ENCODE measurements around the gene MCM9.

The MCM9 gene

GRCh38 chr6:118896339-118897136 lies 38.4 kb downstream of the MCM9 start:
- no peaks in the 10 kb centered on the region for H3K9me3 ChIP-seq (ENCODE audit: low read length)
- no peak overlapping the region for H2AFZ ChIP-seq (ENCODE audit: low read length)
- H3K36me3 ChIP-seq (ENCODE audit: insufficient read depth, low read length), result peaks cover 30% of the 10 kb centered on the region
- TF ChIP-seq, protein P1, sequence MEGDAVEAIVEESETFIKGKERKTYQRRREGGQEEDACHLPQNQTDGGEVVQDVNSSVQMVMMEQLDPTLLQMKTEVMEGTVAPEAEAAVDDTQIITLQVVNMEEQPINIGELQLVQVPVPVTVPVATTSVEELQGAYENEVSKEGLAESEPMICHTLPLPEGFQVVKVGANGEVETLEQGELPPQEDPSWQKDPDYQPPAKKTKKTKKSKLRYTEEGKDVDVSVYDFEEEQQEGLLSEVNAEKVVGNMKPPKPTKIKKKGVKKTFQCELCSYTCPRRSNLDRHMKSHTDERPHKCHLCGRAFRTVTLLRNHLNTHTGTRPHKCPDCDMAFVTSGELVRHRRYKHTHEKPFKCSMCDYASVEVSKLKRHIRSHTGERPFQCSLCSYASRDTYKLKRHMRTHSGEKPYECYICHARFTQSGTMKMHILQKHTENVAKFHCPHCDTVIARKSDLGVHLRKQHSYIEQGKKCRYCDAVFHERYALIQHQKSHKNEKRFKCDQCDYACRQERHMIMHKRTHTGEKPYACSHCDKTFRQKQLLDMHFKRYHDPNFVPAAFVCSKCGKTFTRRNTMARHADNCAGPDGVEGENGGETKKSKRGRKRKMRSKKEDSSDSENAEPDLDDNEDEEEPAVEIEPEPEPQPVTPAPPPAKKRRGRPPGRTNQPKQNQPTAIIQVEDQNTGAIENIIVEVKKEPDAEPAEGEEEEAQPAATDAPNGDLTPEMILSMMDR (IDR thresholded peaks at IDR 0.05; ENCODE audit: low read length), result peak; percentile 51
- no peak for TF ChIP-seq EZH2 (IDR thresholded peaks at IDR 0.05; ENCODE audit: borderline replicate concordance, low read length)
- peak overlapping the region; percentile 97 for H3K27ac ChIP-seq (ENCODE audit: low read depth, low read length, poor library complexity, severe bottlenecking)
- no peaks in the 10 kb centered on the region for H3K9me2 ChIP-seq (ENCODE audit: low read depth, low read length)
- peak overlapping the region; percentile 85 for H3K4me3 ChIP-seq (ENCODE audit: low read depth, low read length, poor library complexity, severe bottlenecking)
- H3F3A ChIP-seq (ENCODE audit: insufficient read depth, low read length), result no peaks in the 10 kb centered on the region
- H4K20me1 ChIP-seq (ENCODE audit: insufficient read depth, low read length), result no peaks in the 10 kb centered on the region
- H3K27me3 ChIP-seq (ENCODE audit: insufficient read depth, low read length), result no peaks in the 10 kb centered on the region
- peak overlapping the region; percentile 95 for H3K9ac ChIP-seq (ENCODE audit: low read length)
- peaks cover 68% of the 10 kb centered on the region for H3K4me1 ChIP-seq (ENCODE audit: insufficient read depth, low read length, severe bottlenecking)
- H3K4me2 ChIP-seq (ENCODE audit: low read length), result peak overlapping the region; percentile 73
- peaks cover 75% of the 10 kb centered on the region for H3K79me2 ChIP-seq (ENCODE audit: insufficient read depth, low read length)

DNA sequence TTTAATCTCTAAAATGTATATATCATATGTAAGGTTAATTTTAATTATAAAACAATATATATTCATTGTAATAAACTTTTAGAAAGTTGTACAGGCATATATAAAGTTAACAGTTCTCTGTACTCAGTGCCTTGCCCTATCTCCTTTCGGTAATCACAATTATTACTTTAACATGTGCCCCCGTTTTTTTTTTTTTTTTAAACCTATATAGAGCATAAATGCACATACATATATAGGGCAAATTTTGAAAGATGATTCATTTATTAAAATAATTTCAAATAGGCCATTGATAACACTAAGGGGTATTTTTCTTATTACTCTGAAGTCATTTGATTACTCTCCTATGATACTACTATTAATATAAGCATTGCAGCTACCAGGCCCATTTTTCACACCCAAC lies 39.1 kb downstream of the MCM9 start:
- Histone ChIP-seq H3K79me2 (ENCODE audit: insufficient read depth, low read length) (peaks cover 73% of the 10 kb centered on the region), H4K20me1 (ENCODE audit: insufficient read depth, low read length) (no peaks in the 10 kb centered on the region), H3K27ac (ENCODE audit: low read depth, low read length, poor library complexity, severe bottlenecking) (peak overlapping the region; percentile 97), H2AFZ (ENCODE audit: low read length) (no peak overlapping the region), H3K36me3 (ENCODE audit: insufficient read depth, low read length) (peaks cover 23% of the 10 kb centered on the region; the same call in 1 of the 2 replicates), H3K9me2 (ENCODE audit: low read depth, low read length) (no peaks in the 10 kb centered on the region), H3K4me3 (ENCODE audit: low read depth, low read length, poor library complexity, severe bottlenecking) (peak overlapping the region; percentile 85), H3K9me3 (ENCODE audit: low read length) (no peaks in the 10 kb centered on the region), H3K4me1 (ENCODE audit: insufficient read depth, low read length, severe bottlenecking) (peaks cover 69% of the 10 kb centered on the region), H3F3A (ENCODE audit: insufficient read depth, low read length) (no peaks in the 10 kb centered on the region), H3K4me2 (ENCODE audit: low read length) (peak overlapping the region; percentile 73), H3K27me3 (ENCODE audit: insufficient read depth, low read length) (no peaks in the 10 kb centered on the region), H3K9ac (ENCODE audit: low read length) (peak overlapping the region; percentile 95)
- TF ChIP-seq EZH2 (IDR thresholded peaks at IDR 0.05; ENCODE audit: borderline replicate concordance, low read length), result no peak
- TF ChIP-seq, protein P1 (IDR thresholded peaks at IDR 0.05; ENCODE audit: low read length), result no peak

- TF ChIP-seq EZH2 (IDR thresholded peaks at IDR 0.05; ENCODE audit: borderline replicate concordance, low read length), result no peak
- TF ChIP-seq, protein P1 (IDR thresholded peaks at IDR 0.05; ENCODE audit: low read length), result no peak
- Histone ChIP-seq H3F3A (ENCODE audit: insufficient read depth, low read length) (no peaks in the 10 kb centered on the region), H3K4me3 (ENCODE audit: low read depth, low read length, poor library complexity, severe bottlenecking) (peak overlapping the region; percentile 85), H2AFZ (ENCODE audit: low read length) (no peak overlapping the region), H3K9me3 (ENCODE audit: low read length) (no peaks in the 10 kb centered on the region), H3K4me1 (ENCODE audit: insufficient read depth, low read length, severe bottlenecking) (peaks cover 69% of the 10 kb centered on the region), H3K79me2 (ENCODE audit: insufficient read depth, low read length) (peaks cover 75% of the 10 kb centered on the region), H3K27me3 (ENCODE audit: insufficient read depth, low read length) (no peaks in the 10 kb centered on the region), H4K20me1 (ENCODE audit: insufficient read depth, low read length) (no peaks in the 10 kb centered on the region), H3K9ac (ENCODE audit: low read length) (peak overlapping the region; percentile 95), H3K27ac (ENCODE audit: low read depth, low read length, poor library complexity, severe bottlenecking) (peak overlapping the region; percentile 97), H3K36me3 (ENCODE audit: insufficient read depth, low read length) (peaks cover 22% of the 10 kb centered on the region; the same call in 1 of the 2 replicates), H3K9me2 (ENCODE audit: low read depth, low read length) (no peaks in the 10 kb centered on the region), H3K4me2 (ENCODE audit: low read length) (peak overlapping the region; percentile 73)
Measured at GRCh38 chr6:118895261-118895560, 39.7 kb downstream of the MCM9 start.
